ENCODE data around the gene CNTNAP2. TPM values are rescaled to one million over a fixed set of nuclear protein-coding genes. Genes with fewer than 3 reads are reported as not detected.

The CNTNAP2 gene
- total RNA-seq, 1 experiment from 2014 or later, result 42.5 TPM

DNA sequence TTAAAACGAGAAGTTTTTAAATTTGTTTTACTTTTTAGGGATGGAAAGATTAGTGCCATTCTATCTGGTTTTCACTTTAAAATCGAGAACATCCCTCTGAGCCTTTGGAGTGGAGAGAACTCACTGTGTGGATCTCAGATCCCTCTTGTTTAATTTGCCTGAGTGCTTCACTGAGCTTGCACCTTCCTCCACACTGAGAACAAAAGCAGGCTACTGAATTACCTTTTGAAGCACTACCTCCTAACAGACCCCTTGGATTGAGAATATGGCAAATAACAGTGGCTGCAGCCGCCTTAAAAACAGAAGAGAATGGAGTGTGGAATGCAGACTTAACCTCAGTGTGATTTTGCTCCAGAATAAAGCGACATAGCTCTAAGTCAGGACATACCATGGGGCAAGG is 204.7 kb downstream of the CNTNAP2 start:
- POLR2A ChIA-PET, result no interaction called here
- Histone ChIP-seq H3K4me3 (ENCODE audit: low read depth, low read length) (no peak overlapping the region), H3K27me3 (replicated peaks; ENCODE audit: control insufficient read depth, insufficient read depth, low read length) (no peaks in the 10 kb centered on the region), H3K4me1 (no peaks in the 10 kb centered on the region), H3K36me3 (ENCODE audit: control insufficient read depth, insufficient read depth, low read length) (no peaks in the 10 kb centered on the region), H3K9me3 (no peaks in the 10 kb centered on the region)
- H3K27me3 Mint-ChIP-seq (ENCODE audit: insufficient read depth, unreplicated experiment), result no peaks in the 10 kb centered on the region
- DNase-seq, result no peak
- H3K36me3 Mint-ChIP-seq (ENCODE audit: insufficient read depth, unreplicated experiment), result no peaks in the 10 kb centered on the region
- CTCF ChIA-PET, result no interaction called here
- no peak overlapping the region for H3K27ac Mint-ChIP-seq (ENCODE audit: unreplicated experiment)
- no peaks in the 10 kb centered on the region for H3K4me1 Mint-ChIP-seq (ENCODE audit: low read depth, unreplicated experiment)
- intact Hi-C loops (cut with micrococcal nuclease; ENCODE audit: unreplicated experiment), result loop anchor here (5.0 kb wide), 1 partner anchor 1711 kb away; no protein-coding TSS in a partner anchor
- H3K4me3 Mint-ChIP-seq (ENCODE audit: unreplicated experiment), result no peak overlapping the region
- TF ChIP-seq, protein P1, sequence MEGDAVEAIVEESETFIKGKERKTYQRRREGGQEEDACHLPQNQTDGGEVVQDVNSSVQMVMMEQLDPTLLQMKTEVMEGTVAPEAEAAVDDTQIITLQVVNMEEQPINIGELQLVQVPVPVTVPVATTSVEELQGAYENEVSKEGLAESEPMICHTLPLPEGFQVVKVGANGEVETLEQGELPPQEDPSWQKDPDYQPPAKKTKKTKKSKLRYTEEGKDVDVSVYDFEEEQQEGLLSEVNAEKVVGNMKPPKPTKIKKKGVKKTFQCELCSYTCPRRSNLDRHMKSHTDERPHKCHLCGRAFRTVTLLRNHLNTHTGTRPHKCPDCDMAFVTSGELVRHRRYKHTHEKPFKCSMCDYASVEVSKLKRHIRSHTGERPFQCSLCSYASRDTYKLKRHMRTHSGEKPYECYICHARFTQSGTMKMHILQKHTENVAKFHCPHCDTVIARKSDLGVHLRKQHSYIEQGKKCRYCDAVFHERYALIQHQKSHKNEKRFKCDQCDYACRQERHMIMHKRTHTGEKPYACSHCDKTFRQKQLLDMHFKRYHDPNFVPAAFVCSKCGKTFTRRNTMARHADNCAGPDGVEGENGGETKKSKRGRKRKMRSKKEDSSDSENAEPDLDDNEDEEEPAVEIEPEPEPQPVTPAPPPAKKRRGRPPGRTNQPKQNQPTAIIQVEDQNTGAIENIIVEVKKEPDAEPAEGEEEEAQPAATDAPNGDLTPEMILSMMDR (IDR thresholded peaks at IDR 0.05; ENCODE audit: insufficient read depth in 1 of 2, low read depth in 1 of 2, low read length in 1 of 2, severe bottlenecking in 1 of 2, unreplicated experiment in 1 of 2), result no peak
- BruUV-seq (replicated peaks), result no TSS peak
- H3K9me3 Mint-ChIP-seq (ENCODE audit: unreplicated experiment), result no peaks in the 10 kb centered on the region

DNA sequence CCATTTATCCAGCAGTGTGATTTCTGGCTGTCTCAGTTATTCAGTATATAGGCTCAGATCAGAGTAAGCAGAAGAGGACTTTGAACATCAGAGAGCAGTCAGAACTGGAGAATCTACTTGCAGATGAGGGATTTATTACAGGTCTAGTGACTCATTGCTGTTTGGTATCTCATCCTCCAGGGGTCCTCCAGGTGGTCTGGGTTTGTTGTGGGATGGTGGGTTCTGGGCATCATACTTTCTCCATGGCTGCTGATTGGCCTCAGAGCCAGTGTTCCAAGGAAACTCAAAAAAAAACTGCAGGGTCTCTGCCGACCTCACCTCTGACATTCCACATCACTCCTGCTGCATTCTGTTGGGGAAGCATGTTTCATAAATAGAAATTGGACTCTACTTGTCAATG is 214.8 kb downstream of the CNTNAP2 start:
- H3K27me3 Mint-ChIP-seq (ENCODE audit: insufficient read depth, unreplicated experiment), result no peaks in the 10 kb centered on the region
- Histone ChIP-seq H3K36me3 (ENCODE audit: control insufficient read depth, insufficient read depth, low read length) (no peaks in the 10 kb centered on the region), H3K4me1 (no peaks in the 10 kb centered on the region), H3K27me3 (replicated peaks; ENCODE audit: control insufficient read depth, insufficient read depth, low read length) (no peaks in the 10 kb centered on the region), H3K9me3 (no peaks in the 10 kb centered on the region), H3K4me3 (ENCODE audit: low read depth, low read length) (no peak overlapping the region)
- CTCF ChIA-PET, result no interaction called here
- H3K27ac Mint-ChIP-seq (ENCODE audit: unreplicated experiment), result no peak overlapping the region
- no peaks in the 10 kb centered on the region for H3K4me1 Mint-ChIP-seq (ENCODE audit: low read depth, unreplicated experiment)
- BruUV-seq (replicated peaks), result no TSS peak
- intact Hi-C loops (cut with micrococcal nuclease; ENCODE audit: unreplicated experiment), result no loop called here
- H3K4me3 Mint-ChIP-seq (ENCODE audit: unreplicated experiment), result no peak overlapping the region
- no peaks in the 10 kb centered on the region for H3K9me3 Mint-ChIP-seq (ENCODE audit: unreplicated experiment)
- POLR2A ChIA-PET, result no interaction called here
- H3K36me3 Mint-ChIP-seq (ENCODE audit: insufficient read depth, unreplicated experiment), result no peaks in the 10 kb centered on the region
- no peak for DNase-seq
- TF ChIP-seq, protein P1 (IDR thresholded peaks at IDR 0.05; ENCODE audit: insufficient read depth in 1 of 2, low read depth in 1 of 2, low read length in 1 of 2, severe bottlenecking in 1 of 2, unreplicated experiment in 1 of 2), result no peak

DNA sequence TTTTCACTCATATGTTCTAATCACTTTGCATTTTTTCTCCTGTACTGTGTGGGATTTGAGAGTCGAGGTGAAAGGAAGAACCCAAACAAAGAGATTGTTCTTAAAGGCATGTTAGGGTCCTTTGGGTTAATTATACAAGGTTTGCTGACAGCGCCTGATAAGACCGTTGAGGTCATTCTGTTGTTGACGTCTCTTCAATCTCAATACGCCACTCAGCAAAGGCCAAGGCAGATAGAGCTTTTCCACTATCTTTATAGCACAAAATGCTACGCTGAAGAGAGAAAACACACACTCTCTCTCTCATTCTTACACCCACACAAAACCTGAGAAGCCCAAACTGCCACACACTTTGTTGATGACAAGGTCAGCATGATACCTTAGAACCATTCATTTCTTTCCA is 228.7 kb downstream of the CNTNAP2 start:
- H3K36me3 Mint-ChIP-seq (ENCODE audit: insufficient read depth, unreplicated experiment), result no peaks in the 10 kb centered on the region
- no peak overlapping the region for H3K27ac Mint-ChIP-seq (ENCODE audit: unreplicated experiment)
- no peak overlapping the region for H3K4me3 Mint-ChIP-seq (ENCODE audit: unreplicated experiment)
- ChIA-PET POLR2A (no interaction called here), CTCF (no interaction called here)
- BruUV-seq (replicated peaks), result no TSS peak
- intact Hi-C loops (cut with micrococcal nuclease; ENCODE audit: unreplicated experiment), result no loop called here
- H3K9me3 ChIP-seq, result no peaks in the 10 kb centered on the region
- TF ChIP-seq, protein P1 (IDR thresholded peaks at IDR 0.05; ENCODE audit: insufficient read depth in 1 of 2, low read depth in 1 of 2, low read length in 1 of 2, severe bottlenecking in 1 of 2, unreplicated experiment in 1 of 2), result no peak
- no peaks in the 10 kb centered on the region for H3K9me3 Mint-ChIP-seq (ENCODE audit: unreplicated experiment)
- no peaks in the 10 kb centered on the region for H3K27me3 Mint-ChIP-seq (ENCODE audit: insufficient read depth, unreplicated experiment)
- no peaks in the 10 kb centered on the region for H3K27me3 ChIP-seq (replicated peaks; ENCODE audit: control insufficient read depth, insufficient read depth, low read length)
- no peak overlapping the region for H3K4me3 ChIP-seq (ENCODE audit: low read depth, low read length)
- no peak for DNase-seq
- no peaks in the 10 kb centered on the region for H3K36me3 ChIP-seq (ENCODE audit: control insufficient read depth, insufficient read depth, low read length)
- H3K4me1 ChIP-seq, result no peaks in the 10 kb centered on the region
- H3K4me1 Mint-ChIP-seq (ENCODE audit: low read depth, unreplicated experiment), result no peaks in the 10 kb centered on the region

Data from Caco-2 (cell line).